GM21447 (cell line): Measurements from ENCODE around the gene HHEX.
A peak's percentile ranks its signal among the peaks of the same experiment; 100 is the strongest.
"Not testable (repeated sequence)": the region's sequence is repeated elsewhere in the genome, so short reads cannot be mapped to it uniquely, and the experiment has no call there.

Experiments used
- ATAC-seq: cut with Tn5 transposase; IDR thresholded peaks from one replicate; pipeline ENCODE4 v1.9.1; 2021; ENCODE audit not compliant: unreplicated experiment

HHEX gene

GRCh38 chr10:92689663-92690210, at the start of gene HHEX:
Gene HHEX, plus strand, starts transcription at chr10:92689955. Its CDS starts 32 bp downstream, at chr10:92689987.
- ATAC-seq, result peak; percentile 53

GRCh38 chr10:92640107-92640506, 49.6 kb upstream of the HHEX start:
- no peak for ATAC-seq

- no peak for ATAC-seq
Measured at GRCh38 chr10:92641492-92641891, 48.3 kb upstream of the HHEX start.

- ATAC-seq, result no peak
Measured at GRCh38 chr10:92644921-92645320, 44.8 kb upstream of the HHEX start.

- ATAC-seq, result not testable (repeated sequence)
Measured at GRCh38 chr10:92650864-92651263, 38.9 kb upstream of the HHEX start.

- ATAC-seq, result no peak
Measured at GRCh38 chr10:92655426-92655825, 34.3 kb upstream of the HHEX start.

- ATAC-seq, result no peak
Measured at GRCh38 chr10:92656266-92656961, 33.3 kb upstream of the HHEX start.

GRCh38 chr10:92657024-92657423, 32.7 kb upstream of the HHEX start:
- ATAC-seq, result no peak

GRCh38 chr10:92662848-92663247, 26.9 kb upstream of the HHEX start:
- ATAC-seq, result no peak

GRCh38 chr10:92664322-92664721, 25.4 kb upstream of the HHEX start:
- ATAC-seq, result no peak

- no peak for ATAC-seq
Measured at GRCh38 chr10:92667078-92667477, 22.7 kb upstream of the HHEX start.

GRCh38 chr10:92677708-92678107, 12.0 kb upstream of the HHEX start:
- no peak for ATAC-seq

- no peak for ATAC-seq
Measured at GRCh38 chr10:92678206-92678605, 11.5 kb upstream of the HHEX start.

- ATAC-seq, result no peak
Measured at GRCh38 chr10:92681306-92681834, 8.4 kb upstream of the HHEX start.

GRCh38 chr10:92688573-92688926, 1.2 kb upstream of the HHEX start:
- no peak for ATAC-seq

GRCh38 chr10:92688927-92689662, 660 bp upstream of the HHEX start:
- ATAC-seq, result peak; percentile 28

GRCh38 chr10:92690211-92690914, 608 bp downstream of the HHEX start:
- ATAC-seq, result no peak

- no peak for ATAC-seq
Measured at GRCh38 chr10:92690915-92691590, 1.3 kb downstream of the HHEX start.

- ATAC-seq, result no peak
Measured at GRCh38 chr10:92691591-92692079, 1.9 kb downstream of the HHEX start.

GRCh38 chr10:92692080-92692671, 2.4 kb downstream of the HHEX start:
- no peak for ATAC-seq
